H9 (cell line): Measurements from ENCODE around the gene MRPS15. TPM values are rescaled to one million over a fixed set of nuclear protein-coding genes. Genes with fewer than 3 reads are reported as not detected.

Experiments used
- DNase-seq: peaks from one replicate; pipeline ENCODE4 v3.0.0-alpha.2; 2017
- H2AFZ ChIP-seq: one replicate; pipeline ENCODE4 v1.6.1; 2013; ENCODE audit warnings: mild to moderate bottlenecking, low read length, control low read depth, moderate library complexity
- H2AK5ac ChIP-seq: 2 replicates; pipeline ENCODE4 v1.6.1; 2013; ENCODE audit warnings: low read length, control low read depth, mixed read lengths; ENCODE audit not compliant: insufficient read length
- H2BK120ac ChIP-seq: one replicate; pipeline ENCODE4 v1.6.1; 2013; ENCODE audit warnings: low read depth, mild to moderate bottlenecking, low read length, control low read depth, inconsistent platforms; ENCODE audit not compliant: poor library complexity, severe bottlenecking
- H2BK12ac ChIP-seq: 2 replicates; pipeline ENCODE4 v1.6.1; 2013; ENCODE audit warnings: low read length, control low read depth, mixed read lengths, low read depth; ENCODE audit not compliant: insufficient read length
- H2BK15ac ChIP-seq: 2 replicates; pipeline ENCODE4 v1.6.1; 2013; ENCODE audit warnings: low read depth, low read length, control low read depth
- H2BK20ac ChIP-seq: one replicate; pipeline ENCODE4 v1.6.1; 2013; ENCODE audit warnings: low read depth, mild to moderate bottlenecking, low read length, control low read depth, inconsistent platforms; ENCODE audit not compliant: poor library complexity, severe bottlenecking
- H2BK5ac ChIP-seq: 2 replicates; pipeline ENCODE4 v1.6.1; 2013; ENCODE audit warnings: low read length, control low read depth, mixed read lengths; ENCODE audit not compliant: insufficient read length
- H3K14ac ChIP-seq: 2 replicates; pipeline ENCODE4 v1.6.1; 2013; ENCODE audit warnings: low read length, control low read depth; ENCODE audit not compliant: insufficient read depth
- H3K18ac ChIP-seq: 2 replicates; pipeline ENCODE4 v1.6.1; 2013; ENCODE audit warnings: low read depth, mild to moderate bottlenecking, mixed read lengths, low read length, control low read depth; ENCODE audit not compliant: insufficient read length
- H3K23ac ChIP-seq: 2 replicates; pipeline ENCODE4 v1.6.1; 2013; ENCODE audit warnings: low read length, control low read depth, mixed read lengths, low read depth; ENCODE audit not compliant: insufficient read length
- H3K23me2 ChIP-seq: 2 replicates; pipeline ENCODE4 v1.6.1; 2013; ENCODE audit warnings: low read depth, mild to moderate bottlenecking, mixed read lengths, low read length, control low read depth; ENCODE audit not compliant: insufficient read length, poor library complexity, severe bottlenecking
- H3K27ac ChIP-seq: 2 replicates; pipeline ENCODE4 v1.5.1; 2013; ENCODE audit warnings: low read length, control low read depth, mixed read lengths, low read depth; ENCODE audit not compliant: insufficient read length
- H3K27me3 ChIP-seq: 2 replicates; pipeline ENCODE4 v1.6.1; 2013; ENCODE audit warnings: low read length, control low read depth, inconsistent platforms; ENCODE audit not compliant: insufficient read depth
- H3K4ac ChIP-seq: 2 replicates; pipeline ENCODE4 v1.6.1; 2013; ENCODE audit warnings: low read depth, mild to moderate bottlenecking, control low read depth, inconsistent platforms, low read length, moderate library complexity
- H3K4me1 ChIP-seq: 2 replicates; pipeline ENCODE4 v1.6.1; 2013; ENCODE audit warnings: low read length, control low read depth, inconsistent platforms; ENCODE audit not compliant: insufficient read depth
- H3K4me2 ChIP-seq: 2 replicates; pipeline ENCODE4 v1.6.1; 2013; ENCODE audit warnings: low read length, control low read depth, mixed read lengths; ENCODE audit not compliant: insufficient read length, insufficient read depth
- H3K56ac ChIP-seq: 2 replicates; pipeline ENCODE4 v1.6.1; 2013; ENCODE audit warnings: low read depth, mild to moderate bottlenecking, mixed read lengths, low read length, control low read depth; ENCODE audit not compliant: insufficient read length
- H3K79me1 ChIP-seq: 2 replicates; pipeline ENCODE4 v1.6.1; 2013; ENCODE audit warnings: low read depth, mild to moderate bottlenecking, moderate library complexity, low read length, control low read depth, inconsistent platforms; ENCODE audit not compliant: insufficient read depth, poor library complexity, severe bottlenecking
- H3K79me2 ChIP-seq: 2 replicates; pipeline ENCODE4 v1.6.1; 2013; ENCODE audit warnings: low read length, control low read depth, inconsistent platforms; ENCODE audit not compliant: insufficient read depth
- H3K9ac ChIP-seq: 2 replicates; pipeline ENCODE4 v1.6.1; 2013; ENCODE audit warnings: low read length, control low read depth, mixed read lengths; ENCODE audit not compliant: insufficient read length; ENCODE audit errors: extremely low read depth
- H3K9me3 ChIP-seq: one replicate; pipeline ENCODE4 v1.6.1; 2013; ENCODE audit warnings: low read depth, low read length, inconsistent platforms; ENCODE audit not compliant: control insufficient read depth
- H3T11ph ChIP-seq: one replicate; pipeline ENCODE4 v1.6.1; 2013; ENCODE audit warnings: mild to moderate bottlenecking, low read length, control low read depth, inconsistent platforms
- H4K20me1 ChIP-seq: one replicate; pipeline ENCODE4 v1.6.1; 2013; ENCODE audit not compliant: control insufficient read depth, insufficient read length, insufficient read depth
- H4K5ac ChIP-seq: 2 replicates; pipeline ENCODE4 v1.6.1; 2013; ENCODE audit warnings: low read depth, mild to moderate bottlenecking, mixed read lengths, low read length, control low read depth; ENCODE audit not compliant: insufficient read length
- H4K8ac ChIP-seq: replicated peaks from 2 replicates; pipeline ENCODE4 v1.6.1; 2013; ENCODE audit warnings: low read length, control low read depth, mixed read lengths, low read depth; ENCODE audit not compliant: insufficient read length
- H4K91ac ChIP-seq: 2 replicates; pipeline ENCODE4 v1.6.1; 2013; ENCODE audit warnings: low read depth, mild to moderate bottlenecking, moderate library complexity, mixed read lengths, low read length, control low read depth; ENCODE audit not compliant: insufficient read length
- H3K27ac Mint-ChIP-seq, 3 experiments: 2 replicates in 2 of 3; 3 replicates in 1 of 3; pipeline ENCODE4 v1.8.0; 2020 to 2021; ENCODE audit warnings: mixed read lengths in 3 of 3, mild to moderate bottlenecking in 1 of 3, moderate library complexity in 1 of 3
- H3K27me3 Mint-ChIP-seq: 2 replicates; pipeline ENCODE4 v1.8.0; 2021; ENCODE audit warnings: low read depth, mild to moderate bottlenecking, moderate library complexity, mixed read lengths
- H3K36me3 Mint-ChIP-seq, 3 experiments: 2 replicates in 2 of 3; 3 replicates in 1 of 3; pipeline ENCODE4 v1.8.0; 2020 to 2021; ENCODE audit warnings: low read depth in 3 of 3, mixed read lengths in 3 of 3; ENCODE audit not compliant: insufficient read depth in 1 of 3
- H3K4me1 Mint-ChIP-seq, 2 experiments: 2 replicates each; pipeline ENCODE4 v1.8.0; 2020; ENCODE audit warnings: mixed read lengths in 2 of 2
- H3K4me3 Mint-ChIP-seq, 2 experiments: 2 replicates in 1 of 2; 3 replicates in 1 of 2; pipeline ENCODE4 v1.8.0; 2020 to 2021; ENCODE audit warnings: mild to moderate bottlenecking in 2 of 2, mixed read lengths in 2 of 2, moderate library complexity in 1 of 2
- H3K9me3 Mint-ChIP-seq, 2 experiments: 2 replicates in 1 of 2; 3 replicates in 1 of 2; pipeline ENCODE4 v1.8.0; 2020; ENCODE audit warnings: mild to moderate bottlenecking in 2 of 2, mixed read lengths in 2 of 2, moderate library complexity in 1 of 2
- CTCF ChIP-seq: fragments of 200-600 bp; sonication (generic); conservative IDR thresholded peaks from 3 replicates; pipeline ENCODE4 v1.8.0; 2021; ENCODE audit warnings: antibody characterized with exemption, mild to moderate bottlenecking
- WGBS: extraction: QIAGEN DNeasy Blood & Tissue Kit; methylation state at CpG from one replicate; pipeline ENCODE4 v1.1.7; 2013; ENCODE audit warnings: missing lambda C conversion rate, low lambda C conversion rate, mixed read lengths; ENCODE audit not compliant: insufficient read length; ENCODE audit errors: extremely low coverage; 5-methylcytosine and 5-hydroxymethylcytosine counted together
- total RNA-seq: library from RNA; stranded (reverse); gene quantifications from 2 replicates; pipeline ENCODE4 v1.2.1, GENCODE V29; 2021

The MRPS15 gene
- total RNA-seq, 1 experiment from 2014 or later: 111 TPM

DNA sequence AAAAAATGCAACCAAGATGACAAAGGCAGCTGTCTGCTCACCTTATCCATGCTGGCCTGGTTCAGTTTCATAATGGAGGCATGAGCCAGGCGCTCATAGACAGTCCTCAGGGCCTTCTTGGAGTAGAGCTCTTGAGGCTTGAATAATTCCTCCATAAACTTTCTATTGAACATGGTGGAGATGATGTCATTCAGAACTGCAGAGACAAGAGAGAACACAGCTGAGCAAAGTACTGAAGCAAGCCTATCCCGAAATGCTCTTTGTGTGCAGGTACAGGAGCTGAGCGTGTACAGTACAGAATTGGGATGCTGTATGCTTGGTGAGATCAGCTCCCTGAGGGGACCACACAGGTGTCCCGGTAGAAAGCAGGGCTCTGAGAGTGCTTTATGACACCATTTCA lies 25.5 kb downstream of the MRPS15 start:
- Histone ChIP-seq H4K91ac (no peak overlapping the region), H2AFZ (no peak overlapping the region), H3K23me2 (no peaks in the 10 kb centered on the region), H3K4me1 (no peaks in the 10 kb centered on the region), H4K20me1 (no peaks in the 10 kb centered on the region), H3K9ac (no peak overlapping the region), H3K9me3 (no peaks in the 10 kb centered on the region), H2BK5ac (no peak overlapping the region), H2BK15ac (no peak overlapping the region), H3K79me2 (no peaks in the 10 kb centered on the region), H4K5ac (no peak overlapping the region), H3K56ac (no peak overlapping the region), H3K79me1 (no peaks in the 10 kb centered on the region), H3K4ac (no peak overlapping the region), H2BK120ac (no peak overlapping the region), H2BK20ac (no peak overlapping the region), H2AK5ac (no peak overlapping the region), H3T11ph (no peak overlapping the region), H3K4me2 (no peak overlapping the region), H3K23ac (no peak overlapping the region), H3K27me3 (no peaks in the 10 kb centered on the region), H3K14ac (no peak overlapping the region), H3K27ac (no peak overlapping the region), H3K18ac (no peak overlapping the region), H4K8ac (no peak overlapping the region), H2BK12ac (no peak overlapping the region)
- DNase-seq: no peak
- Mint-ChIP-seq H3K36me3 (no peaks in the 10 kb centered on the region), H3K9me3 (no peaks in the 10 kb centered on the region), H3K27me3 (no peaks in the 10 kb centered on the region), H3K27ac (no peak overlapping the region), H3K4me3 (no peak overlapping the region), H3K4me1 (peaks cover 7 to 10% of the 10 kb centered on the region in 2 experiments)
- WGBS: no CpG with 5 or more reads among the region's 4 CpGs
- no peak for TF ChIP-seq CTCF
